ENCODE data around the gene STARD5.

STARD5 gene

DNA sequence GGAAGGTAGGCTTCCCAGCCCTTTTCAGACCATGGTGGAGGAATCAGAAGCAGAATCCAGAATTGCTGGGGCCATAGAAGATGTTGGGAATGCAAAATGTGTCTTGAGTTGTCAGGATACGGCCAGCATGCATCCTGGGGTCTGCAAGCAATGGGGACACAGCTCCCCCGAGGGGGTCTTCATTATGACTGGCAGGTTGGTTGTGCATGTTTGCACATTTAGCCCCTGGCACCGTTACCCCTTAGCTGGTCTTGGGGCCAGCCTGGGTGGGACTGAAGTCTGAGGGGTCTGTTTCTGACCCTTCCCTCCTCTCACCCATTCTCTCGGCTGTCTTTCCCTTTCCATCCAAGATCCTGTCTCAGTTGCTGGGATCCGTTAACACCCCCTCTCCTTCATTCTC is 50.7 kb downstream of the STARD5 start:
- no peak for DNase-seq

DNA sequence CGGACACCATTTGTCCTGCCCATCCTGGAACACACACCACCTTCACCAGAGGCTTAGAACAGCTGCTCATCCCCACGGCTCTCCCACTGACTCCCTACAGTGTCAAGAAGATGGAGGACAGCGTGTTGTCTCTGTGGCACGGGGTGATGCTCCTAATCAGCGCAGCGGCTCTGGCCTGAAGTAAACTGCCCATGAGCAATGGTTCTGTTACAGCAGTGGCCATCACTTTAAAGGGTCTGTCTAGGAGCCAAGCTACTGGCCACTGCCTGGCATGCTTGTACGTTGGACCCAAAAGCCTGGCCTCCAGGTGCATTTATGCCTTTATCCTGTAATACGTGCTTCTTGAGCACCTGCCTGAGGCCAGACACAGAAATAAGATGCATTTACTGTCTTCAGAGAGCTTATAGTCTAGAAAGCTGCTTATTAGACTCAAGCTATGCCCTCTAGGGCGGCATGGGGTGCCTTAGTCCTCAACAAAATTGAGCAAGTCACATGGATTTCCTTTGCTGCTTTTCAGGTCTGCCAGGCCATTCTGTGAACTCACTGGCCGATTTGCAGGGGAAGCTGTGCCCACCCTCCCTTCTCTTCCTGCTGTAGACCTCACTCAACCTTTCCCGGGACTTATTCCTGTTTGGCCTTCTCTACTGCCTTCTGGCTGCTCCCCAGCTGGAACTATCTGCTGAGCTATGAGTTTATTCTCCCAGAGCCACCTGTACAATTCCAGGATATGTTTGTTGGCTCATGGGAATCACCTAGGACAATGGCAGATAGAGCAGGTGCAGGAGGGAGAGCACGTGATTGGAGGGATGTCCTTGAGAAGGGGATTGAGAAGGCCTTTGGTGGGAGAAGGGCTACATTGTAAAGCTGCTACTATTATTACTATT is 51.9 kb downstream of the STARD5 start:
- DNase-seq: no peak

DNA sequence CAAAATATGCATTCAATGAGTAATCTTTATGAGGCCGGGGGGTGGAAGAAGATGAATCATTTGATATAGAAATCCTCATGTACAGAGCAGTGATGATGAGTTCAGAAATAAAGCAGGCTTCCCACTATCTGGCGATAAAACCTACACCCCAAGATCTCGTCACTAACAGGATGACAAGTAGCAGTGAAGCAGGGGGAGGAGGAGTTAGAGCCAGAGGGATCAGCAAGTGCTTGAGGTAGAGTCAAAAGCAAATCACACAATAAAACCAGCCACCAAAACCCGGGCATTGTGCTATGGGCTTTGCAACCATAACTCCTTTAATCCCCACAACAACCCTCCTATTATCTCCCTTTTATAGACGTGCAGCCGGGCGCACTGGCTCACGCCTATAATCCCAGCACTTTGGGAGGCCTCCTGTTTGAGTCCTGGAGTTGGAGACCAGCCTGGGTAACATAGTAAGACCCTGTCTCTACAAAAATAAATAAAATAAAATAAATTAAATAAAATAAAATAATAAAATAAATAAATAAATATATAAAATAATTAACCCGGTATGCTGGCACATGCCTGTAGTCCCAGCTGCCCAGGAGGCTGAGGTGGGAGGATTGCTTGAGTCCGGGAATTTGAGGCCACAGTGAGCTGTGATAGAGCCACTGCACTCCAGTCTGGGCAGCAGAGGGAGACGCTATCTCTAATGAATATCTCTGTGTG is 53.0 kb downstream of the STARD5 start:
- no peak for DNase-seq

DNA sequence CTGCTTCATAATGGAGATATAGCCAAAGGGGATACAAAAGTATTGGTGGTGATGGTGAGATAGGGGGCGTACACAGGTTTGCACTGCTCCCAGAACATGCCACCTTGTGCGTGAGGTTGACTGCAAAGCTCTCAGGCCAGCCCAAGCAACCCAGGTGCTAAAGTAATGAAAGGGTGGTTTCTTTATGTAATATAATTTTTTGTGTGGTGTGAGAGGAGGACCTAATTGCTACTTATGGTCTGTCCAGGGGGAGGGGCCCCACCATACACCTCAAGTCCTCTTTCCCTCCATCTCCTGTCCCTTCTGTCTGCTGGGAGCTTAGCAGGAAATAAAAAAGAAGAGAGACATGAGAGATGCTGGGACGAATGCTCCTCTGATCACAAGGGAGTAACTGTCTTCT is 53.8 kb downstream of the STARD5 start:
- no peak for DNase-seq

- peak in 2 of 6 experiments; percentile 18 to 46 for DNase-seq
These were observed 54.9 kb downstream of the STARD5 start for GRCh38 chr15:81268881-81269601.

DNA sequence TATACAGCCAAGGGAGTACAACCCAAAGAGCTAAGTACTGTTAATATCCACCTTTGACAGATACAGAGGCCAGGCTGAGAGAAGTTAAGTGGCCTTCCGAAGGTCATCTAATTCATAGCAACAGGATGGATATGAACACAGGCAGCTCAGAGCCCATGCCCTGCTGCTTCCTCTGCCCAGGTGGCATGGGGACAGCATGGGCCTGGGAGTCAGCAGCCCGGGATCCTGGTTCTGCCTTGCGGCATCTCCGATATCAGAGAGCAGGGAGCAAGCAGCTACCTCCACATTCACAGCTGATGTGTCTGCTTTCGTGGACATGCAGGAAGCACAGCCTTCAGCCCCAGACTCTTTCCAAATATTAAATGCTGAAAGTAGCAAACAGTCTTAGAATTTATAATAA is 55.6 kb downstream of the STARD5 start:
- DNase-seq: no peak

DNA sequence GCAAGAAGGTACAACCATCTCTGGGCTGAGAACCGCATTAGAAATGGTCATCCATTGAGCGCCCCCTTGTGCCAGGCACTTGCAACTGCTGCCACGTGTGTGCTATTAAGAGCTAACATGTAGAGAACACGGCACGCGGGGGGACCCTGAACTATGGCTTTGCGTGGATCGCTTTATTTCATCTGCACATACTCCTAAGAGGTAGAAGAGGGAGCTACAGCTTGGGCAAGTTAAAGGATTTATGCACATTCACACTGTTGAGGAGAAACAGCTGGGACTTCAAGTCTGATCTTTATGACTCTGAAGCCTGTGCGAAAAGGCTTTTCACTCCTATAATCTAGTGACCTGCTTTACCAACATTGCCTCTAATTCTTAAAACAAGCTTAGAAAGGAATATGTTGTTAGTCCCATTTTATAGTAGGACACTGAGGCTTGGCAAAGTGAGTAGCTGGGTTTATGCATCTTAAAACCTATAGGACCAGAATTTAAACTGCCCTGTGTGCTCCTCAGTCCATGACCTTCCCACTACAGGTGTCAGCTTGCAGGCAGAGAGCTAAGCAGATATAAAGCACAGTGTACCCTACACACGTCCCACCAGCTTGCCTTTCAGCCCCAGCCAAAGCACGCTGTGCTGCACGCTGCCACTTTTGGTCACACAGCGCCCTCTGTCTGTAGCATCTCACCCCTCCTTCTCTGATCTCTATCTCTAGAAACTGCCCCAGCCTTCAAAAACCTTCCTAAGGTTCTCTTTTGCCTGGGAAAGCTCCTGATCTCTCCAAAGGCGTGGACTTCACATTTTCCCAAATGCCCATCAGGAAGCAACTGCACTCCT is 57.8 kb downstream of the STARD5 start:
- DNase-seq: peak; percentile 50 to 80 (median 66)

- peak in 2 of 6 experiments; percentile 13 to 44 for DNase-seq
These were observed 58.5 kb downstream of the STARD5 start for GRCh38 chr15:81265256-81265943.

DNA sequence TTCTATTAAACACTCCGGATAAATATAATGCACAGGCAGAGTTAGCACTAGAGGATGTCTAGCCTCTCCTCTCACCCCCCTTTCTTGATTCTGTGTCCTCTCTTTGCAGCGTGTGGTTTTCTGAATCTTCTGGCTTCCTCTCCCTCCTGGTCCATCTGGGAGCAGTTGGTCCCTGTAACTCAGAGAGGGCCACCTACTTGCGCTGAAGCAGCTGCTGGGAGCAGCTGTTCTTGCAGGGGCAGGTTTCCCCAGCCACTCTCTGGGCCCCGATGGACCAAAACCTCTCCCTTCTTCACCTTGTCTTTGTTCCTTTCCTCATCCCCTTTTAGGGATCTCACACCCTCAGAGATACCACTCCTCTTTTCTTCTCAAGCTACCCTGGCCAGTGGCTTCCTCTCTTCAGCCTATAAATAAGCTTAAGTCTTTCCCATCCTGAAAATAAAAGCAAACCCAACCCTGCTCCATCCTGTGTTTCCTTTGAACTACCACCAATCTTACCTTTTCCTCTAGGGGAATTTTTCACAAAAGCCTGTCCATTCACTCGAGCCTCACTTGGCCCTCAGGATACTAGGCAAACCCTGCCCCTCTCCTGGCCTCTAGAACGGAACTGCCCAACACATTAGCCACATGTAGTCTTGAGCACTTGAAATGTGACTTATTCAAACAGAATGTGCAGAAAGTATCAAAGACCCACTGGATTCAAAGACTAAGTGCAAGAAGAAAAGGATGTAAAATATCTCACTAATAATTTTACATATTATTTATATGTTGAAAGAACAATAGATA is 59.7 kb downstream of the STARD5 start:
- DNase-seq: no peak

DNA sequence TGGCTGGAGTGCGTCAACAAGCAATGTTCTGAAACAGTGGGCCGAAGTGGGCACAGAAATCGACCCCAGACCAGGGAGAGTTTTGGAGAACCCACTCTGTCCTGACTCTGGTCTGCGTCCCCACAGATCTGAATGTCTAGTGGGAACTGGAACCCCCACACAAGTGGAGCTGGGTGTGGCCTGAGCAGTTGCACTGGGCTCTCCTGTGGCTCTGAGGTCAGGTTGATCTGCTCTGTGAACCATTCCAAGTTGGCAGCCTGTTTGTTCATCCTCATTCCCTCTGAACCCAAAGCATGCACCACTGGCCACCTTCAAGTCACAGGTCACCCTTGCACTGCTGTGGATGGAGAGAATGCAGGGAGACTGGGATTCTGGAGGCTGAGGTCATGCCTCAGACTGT is 60.5 kb downstream of the STARD5 start:
- no peak for DNase-seq

- DNase-seq: no peak
These were observed 62.6 kb downstream of the STARD5 start for GRCh38 chr15:81261172-81261811.

DNA sequence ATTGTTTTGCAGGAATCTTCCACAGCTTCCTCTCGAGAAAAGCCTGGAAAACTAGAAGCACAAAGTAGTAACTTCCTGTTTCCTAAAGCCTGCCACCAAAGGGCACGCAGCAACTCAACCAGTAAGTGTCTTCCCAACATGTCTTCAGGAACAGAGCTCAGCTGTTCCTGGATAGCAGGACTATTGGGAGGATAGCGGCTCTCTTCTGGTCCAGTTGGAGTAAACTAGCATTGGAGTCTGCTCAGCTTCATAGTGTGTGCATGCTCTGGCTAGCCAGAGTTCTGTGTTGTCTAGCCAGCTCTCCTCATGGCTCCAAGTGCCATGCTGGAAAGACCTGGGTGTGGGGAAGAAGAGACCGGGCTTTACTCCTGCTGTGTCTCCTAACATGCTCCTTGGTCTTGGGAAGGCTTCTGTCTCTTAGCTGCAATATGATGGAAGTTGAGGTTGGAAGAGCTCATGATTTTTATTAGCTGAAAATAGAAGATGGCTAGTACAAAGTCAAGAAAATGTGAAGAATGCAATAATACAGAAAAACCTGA is 64.1 kb downstream of the STARD5 start:
- no peak for DNase-seq
